BJ (cell line): Measurements from ENCODE around the gene EZR. TPM values are rescaled to one million over a fixed set of nuclear protein-coding genes. Genes with fewer than 3 reads are reported as not detected.

ENCODE experiments used
- CTCF ChIA-PET: fragments of 350-600 bp; formaldehyde crosslinking; extraction: SDS; loops from one replicate; lab custom pipeline; 2021; ENCODE audit warnings: antibody characterized with exemption, inconsistent platforms; lab: Yijun Ruan, JAX
- POLR2A ChIA-PET: fragments of 300-600 bp; sonication (Branson Sonifier 250); formaldehyde crosslinking; extraction: SDS; loops from one replicate; lab custom pipeline; 2021; ENCODE audit warnings: antibody characterized with exemption; lab: Charles Lee
- DNase-seq: peaks from one replicate; pipeline ENCODE4 v3.0.0-alpha.2; 2011; ENCODE audit warnings: low read depth
- H3K27me3 ChIP-seq: 2 replicates; pipeline ENCODE4 v1.6.0; 2011; ENCODE audit warnings: low read length; ENCODE audit not compliant: control insufficient read depth, insufficient read depth
- H3K36me3 ChIP-seq: 2 replicates; pipeline ENCODE4 v1.5.1; 2011; ENCODE audit warnings: low read length; ENCODE audit not compliant: control insufficient read depth, insufficient read depth
- H3K4me3 ChIP-seq: 2 replicates; pipeline ENCODE4 v1.5.1; 2011; ENCODE audit warnings: low read depth, mild to moderate bottlenecking, control low read depth, low read length
- polyA plus RNA-seq: library from polyadenylated mRNA; depleted of rRNA; stranded (reverse); fragments of >200 nt; gene quantifications from 2 replicates; pipeline ENCODE4 v1.2.3, GENCODE V29; 2011
- TF ChIP-seq, protein P1 (sequence below): IDR thresholded peaks from 2 replicates; pipeline ENCODE4 v1.5.1; 2011; ENCODE audit warnings: low read depth, mild to moderate bottlenecking, control low read depth, inconsistent platforms, low read length, moderate library complexity; ENCODE audit not compliant: insufficient read depth

The EZR gene
- polyA plus RNA-seq, 1 experiment: 117 TPM

DNA sequence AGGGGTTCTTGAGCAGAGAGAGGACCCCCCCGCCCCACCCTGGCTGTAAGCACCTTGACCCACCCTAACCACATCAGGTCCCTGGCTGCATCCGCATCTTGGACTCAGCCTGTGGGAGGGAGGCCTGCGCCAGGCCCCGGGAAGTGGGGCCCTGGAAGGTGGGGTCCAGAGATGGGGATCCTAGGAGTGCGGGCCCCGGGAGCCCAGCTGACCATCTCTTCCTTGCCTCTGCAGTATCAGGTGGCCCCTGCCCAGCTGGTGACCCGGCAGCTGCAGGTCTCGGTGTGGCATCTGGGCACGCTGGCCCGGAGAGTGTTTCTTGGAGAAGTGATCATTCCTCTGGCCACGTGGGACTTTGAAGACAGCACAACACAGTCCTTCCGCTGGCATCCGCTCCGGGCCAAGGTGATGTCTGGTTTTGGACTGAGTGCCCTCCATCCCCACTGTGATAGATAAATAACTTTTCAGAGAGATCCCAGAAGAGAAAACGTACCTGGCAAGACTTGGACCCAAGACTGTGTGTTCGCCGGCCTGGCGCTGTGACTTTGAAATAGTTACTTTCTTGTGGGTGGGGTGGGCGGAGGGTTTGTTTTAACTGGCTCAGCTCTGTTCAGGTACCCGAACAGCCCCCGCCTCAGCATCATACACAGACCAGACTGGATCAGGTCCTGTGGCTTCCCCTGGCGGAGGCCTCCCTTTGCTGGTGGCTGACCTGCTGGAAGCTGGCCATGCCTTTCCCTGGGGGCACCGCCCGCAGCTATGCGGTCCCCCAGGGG lies 62.0 kb downstream of the EZR start:
- DNase-seq: no peak
- Histone ChIP-seq H3K36me3 (no peaks in the 10 kb centered on the region), H3K4me3 (no peak overlapping the region), H3K27me3 (no peaks in the 10 kb centered on the region)
- CTCF ChIA-PET: no interaction called here
- POLR2A ChIA-PET: no interaction called here
- TF ChIP-seq, protein P1, sequence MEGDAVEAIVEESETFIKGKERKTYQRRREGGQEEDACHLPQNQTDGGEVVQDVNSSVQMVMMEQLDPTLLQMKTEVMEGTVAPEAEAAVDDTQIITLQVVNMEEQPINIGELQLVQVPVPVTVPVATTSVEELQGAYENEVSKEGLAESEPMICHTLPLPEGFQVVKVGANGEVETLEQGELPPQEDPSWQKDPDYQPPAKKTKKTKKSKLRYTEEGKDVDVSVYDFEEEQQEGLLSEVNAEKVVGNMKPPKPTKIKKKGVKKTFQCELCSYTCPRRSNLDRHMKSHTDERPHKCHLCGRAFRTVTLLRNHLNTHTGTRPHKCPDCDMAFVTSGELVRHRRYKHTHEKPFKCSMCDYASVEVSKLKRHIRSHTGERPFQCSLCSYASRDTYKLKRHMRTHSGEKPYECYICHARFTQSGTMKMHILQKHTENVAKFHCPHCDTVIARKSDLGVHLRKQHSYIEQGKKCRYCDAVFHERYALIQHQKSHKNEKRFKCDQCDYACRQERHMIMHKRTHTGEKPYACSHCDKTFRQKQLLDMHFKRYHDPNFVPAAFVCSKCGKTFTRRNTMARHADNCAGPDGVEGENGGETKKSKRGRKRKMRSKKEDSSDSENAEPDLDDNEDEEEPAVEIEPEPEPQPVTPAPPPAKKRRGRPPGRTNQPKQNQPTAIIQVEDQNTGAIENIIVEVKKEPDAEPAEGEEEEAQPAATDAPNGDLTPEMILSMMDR: no peak

GRCh38 chr6:158756126-158756525 lies 63.0 kb downstream of the EZR start:
- no peak for DNase-seq
- no peaks in the 10 kb centered on the region for H3K27me3 ChIP-seq
- CTCF ChIA-PET: interaction anchor here (0.9 kb wide), 1 partner anchor 12 kb away, joined by 3 read pairs; no protein-coding TSS in a partner anchor
- no peak overlapping the region for H3K4me3 ChIP-seq
- TF ChIP-seq, protein P1: no peak
- POLR2A ChIA-PET: no interaction called here
- H3K36me3 ChIP-seq: no peaks in the 10 kb centered on the region

DNA sequence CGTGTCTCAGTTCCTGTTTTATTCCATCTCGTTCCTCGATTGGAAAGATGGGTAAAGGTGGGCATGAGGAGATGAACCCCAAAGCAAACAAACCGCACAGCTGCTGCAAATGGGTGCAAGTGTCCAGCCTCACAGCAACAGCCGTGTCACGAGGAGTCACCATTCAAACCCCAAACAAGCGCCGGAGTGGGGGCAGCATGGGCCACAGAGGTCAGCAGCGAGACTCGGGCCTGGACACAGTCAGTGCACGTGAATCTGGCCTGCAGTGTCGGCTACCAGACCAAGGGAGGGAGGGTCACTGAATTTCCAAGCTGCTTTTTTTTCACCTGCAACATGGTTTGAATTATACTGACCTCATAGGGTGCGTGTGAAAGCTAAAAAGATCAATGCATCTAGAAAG lies 63.5 kb downstream of the EZR start:
- no peaks in the 10 kb centered on the region for H3K27me3 ChIP-seq
- no peaks in the 10 kb centered on the region for H3K36me3 ChIP-seq
- ChIA-PET POLR2A (no interaction called here), CTCF (interaction anchor here (0.9 to 1.2 kb wide), 2 partner anchors 9 to 11 kb away, joined by 3 to 4 read pairs; no protein-coding TSS in a partner anchor)
- TF ChIP-seq, protein P1: no peak
- H3K4me3 ChIP-seq: no peak overlapping the region
- DNase-seq: no peak

DNA sequence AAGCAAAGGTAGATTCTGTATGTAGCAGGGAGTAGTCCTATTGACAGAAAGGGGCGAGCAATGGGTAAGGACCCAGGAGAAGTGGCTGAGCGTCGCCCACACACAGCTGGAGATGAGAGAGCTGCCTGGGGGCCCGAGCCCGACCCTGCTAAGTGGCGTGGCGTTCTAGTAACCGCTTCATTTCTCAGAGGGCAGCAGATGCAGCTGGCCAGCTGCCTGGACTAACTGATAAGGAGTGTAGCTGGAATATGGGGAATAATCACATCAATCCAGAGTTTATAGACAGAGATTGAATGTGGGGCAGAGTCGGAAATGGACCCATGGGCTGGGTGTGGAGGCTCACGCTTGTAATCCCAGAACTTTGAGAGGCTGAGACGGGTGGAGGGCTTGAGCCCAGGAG lies 64.4 kb downstream of the EZR start:
- CTCF ChIA-PET: interaction anchor here (0.6 to 1.2 kb wide), 2 partner anchors 9 to 11 kb away, joined by 3 to 4 read pairs; no protein-coding TSS in a partner anchor
- Histone ChIP-seq H3K27me3 (no peaks in the 10 kb centered on the region), H3K36me3 (no peaks in the 10 kb centered on the region), H3K4me3 (no peak overlapping the region)
- DNase-seq: no peak
- TF ChIP-seq, protein P1: no peak
- POLR2A ChIA-PET: no interaction called here

GRCh38 chr6:158753811-158754210 lies 65.4 kb downstream of the EZR start:
- TF ChIP-seq, protein P1: no peak
- no peak overlapping the region for H3K4me3 ChIP-seq
- ChIA-PET CTCF (no interaction called here), POLR2A (no interaction called here)
- no peaks in the 10 kb centered on the region for H3K27me3 ChIP-seq
- DNase-seq: no peak
- no peaks in the 10 kb centered on the region for H3K36me3 ChIP-seq
